HG02870 (cell line): ENCODE results near the gene PNO1.
"Not testable (repeated sequence)": the region's sequence is repeated elsewhere in the genome, so short reads cannot be mapped to it uniquely, and the experiment has no call there.

Experiments
- ATAC-seq: cut with Tn5 transposase; IDR thresholded peaks from one replicate; pipeline ENCODE4 v1.9.1; 2021; ENCODE audit warnings: mild to moderate bottlenecking, moderate library complexity; ENCODE audit not compliant: unreplicated experiment

The PNO1 gene

GRCh38 chr2:68156419-68156818 lies 1.3 kb upstream of the PNO1 start:
- ATAC-seq, result no peak

- ATAC-seq, result peak; percentile 12
These were observed 686 bp upstream of the PNO1 start for GRCh38 chr2:68157002-68157401.

- no peak for ATAC-seq
These were observed 403 bp downstream of the PNO1 start for GRCh38 chr2:68158134-68158447.

- no peak for ATAC-seq
These were observed 6.0 kb downstream of the PNO1 start for GRCh38 chr2:68163641-68164040.

GRCh38 chr2:68167186-68167585 lies 9.5 kb downstream of the PNO1 start:
- no peak for ATAC-seq

- ATAC-seq, result no peak
These were observed 11.6 kb downstream of the PNO1 start for GRCh38 chr2:68169308-68169707.

- no peak for ATAC-seq
These were observed 13.5 kb downstream of the PNO1 start for GRCh38 chr2:68171146-68171545.

- ATAC-seq, result no peak
These were observed 14.0 kb downstream of the PNO1 start for GRCh38 chr2:68171684-68172083.

GRCh38 chr2:68172521-68172920 lies 14.8 kb downstream of the PNO1 start:
- ATAC-seq, result no peak

GRCh38 chr2:68172990-68173700 lies 15.5 kb downstream of the PNO1 start:
- no peak for ATAC-seq

GRCh38 chr2:68175210-68175609 lies 17.5 kb downstream of the PNO1 start:
- ATAC-seq, result not testable (repeated sequence)

GRCh38 chr2:68176657-68177056 lies 19.0 kb downstream of the PNO1 start:
- ATAC-seq, result no peak

- ATAC-seq, result no peak
These were observed 19.9 kb downstream of the PNO1 start for GRCh38 chr2:68177541-68177940.

- ATAC-seq, result no peak
These were observed 20.7 kb downstream of the PNO1 start for GRCh38 chr2:68178432-68178831.

GRCh38 chr2:68178954-68179627 lies 21.4 kb downstream of the PNO1 start:
- ATAC-seq, result no peak

- no peak for ATAC-seq
These were observed 25.2 kb downstream of the PNO1 start for GRCh38 chr2:68182902-68183301.

GRCh38 chr2:68185541-68186164 lies 28.0 kb downstream of the PNO1 start:
- ATAC-seq, result no peak

- no peak for ATAC-seq
These were observed 29.6 kb downstream of the PNO1 start for GRCh38 chr2:68187329-68187728.

- ATAC-seq, result no peak
These were observed 31.1 kb downstream of the PNO1 start for GRCh38 chr2:68188831-68189230.

- no peak for ATAC-seq
These were observed 32.5 kb downstream of the PNO1 start for GRCh38 chr2:68189991-68190784.

GRCh38 chr2:68190991-68191731 lies 33.5 kb downstream of the PNO1 start:
- no peak for ATAC-seq
